ENCODE results near the gene FLRT1.

The FLRT1 gene

DNA sequence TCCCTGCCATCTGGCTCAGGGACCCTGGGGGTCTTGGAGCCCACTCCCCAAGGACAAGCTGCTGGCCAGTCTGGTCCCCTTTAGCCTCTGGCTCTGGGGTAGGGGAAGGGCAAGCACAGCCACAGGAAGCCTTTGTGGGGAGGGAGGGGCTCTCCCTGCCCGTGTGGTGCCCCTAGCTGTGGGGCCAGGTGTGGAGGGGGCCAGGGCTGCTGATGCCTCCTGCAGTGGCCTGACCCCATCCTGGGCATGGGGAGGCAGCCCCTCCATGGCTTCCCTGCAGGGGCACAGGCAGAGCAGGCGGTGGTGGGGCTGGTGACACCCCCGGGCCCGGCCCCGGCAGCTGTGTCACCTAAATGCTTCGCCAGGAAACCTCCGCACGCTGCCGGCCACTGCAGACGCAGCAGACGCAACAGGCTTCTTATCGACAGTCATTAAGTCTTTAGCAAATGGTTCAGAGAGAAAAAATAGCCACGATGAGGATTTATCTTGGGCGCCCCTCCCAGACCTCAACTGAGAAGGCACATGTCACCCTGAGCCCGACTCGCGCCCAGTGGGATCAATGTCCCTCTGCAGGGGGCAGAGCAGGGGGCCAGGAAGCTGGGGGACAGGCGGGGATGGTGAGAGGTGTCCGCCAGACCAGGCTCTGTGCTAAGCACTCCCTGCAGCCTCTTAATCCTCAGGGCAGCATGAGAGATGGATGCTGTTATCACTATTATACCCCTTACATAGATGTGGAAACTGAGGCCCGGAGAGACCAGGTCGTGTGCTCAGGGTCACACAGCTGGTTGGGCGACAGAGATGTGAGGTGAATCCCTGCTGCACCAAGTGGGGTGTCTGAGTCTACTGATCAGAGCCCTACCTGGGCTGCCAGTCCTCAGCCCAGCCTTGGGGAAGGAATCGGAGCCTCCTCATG lies 33.9 kb downstream of the FLRT1 start:
- no peak for DNase-seq

GRCh38 chr11:64070314-64070681 lies 34.6 kb downstream of the FLRT1 start:
- no peak for DNase-seq

DNA sequence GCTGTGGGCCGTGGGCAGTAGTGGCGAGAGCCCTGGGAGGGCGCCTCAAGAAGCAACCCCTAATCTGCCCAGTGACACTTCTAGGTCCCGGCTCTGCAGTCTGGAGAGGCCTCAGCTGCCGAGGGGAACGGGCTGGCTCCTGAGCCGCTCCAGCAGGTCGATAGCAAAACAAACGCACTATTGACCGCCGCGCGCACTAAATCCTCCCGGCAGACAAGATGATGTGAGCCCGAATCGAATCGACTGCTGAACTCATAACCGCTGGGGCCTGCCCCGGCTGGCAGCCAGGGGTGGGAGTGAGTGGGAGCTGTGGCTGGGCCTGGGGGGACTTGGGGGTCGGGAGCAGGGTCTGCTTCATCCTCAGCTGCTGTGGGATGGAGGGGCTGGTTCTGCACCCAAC lies 36.1 kb downstream of the FLRT1 start:
- DNase-seq: no peak

GRCh38 chr11:64072403-64072802 lies 36.7 kb downstream of the FLRT1 start:
- DNase-seq: no peak

DNA sequence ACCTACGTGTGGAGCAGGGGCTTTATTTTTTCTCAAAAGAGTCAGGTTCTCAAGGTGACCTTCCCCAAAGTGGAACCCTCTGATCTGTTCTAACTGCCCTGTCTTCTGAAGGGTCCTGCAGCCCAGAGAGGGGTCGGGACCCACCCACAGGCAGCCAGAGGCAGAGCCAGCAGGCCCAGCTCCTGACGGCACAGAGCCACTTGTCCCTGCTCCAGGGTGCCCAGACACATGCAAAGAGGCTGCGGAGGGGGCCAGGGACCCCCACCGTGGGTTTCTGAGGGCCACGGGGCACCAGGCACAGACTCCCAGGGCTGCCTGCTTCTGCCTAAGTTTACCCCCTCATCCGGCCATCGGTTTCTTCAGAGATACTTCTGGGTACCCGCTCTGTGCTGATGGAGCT lies 37.1 kb downstream of the FLRT1 start:
- DNase-seq: no peak

- no peak for DNase-seq
Observed at GRCh38 chr11:64073542-64073941, 37.8 kb downstream of the FLRT1 start.

GRCh38 chr11:64074239-64074638 lies 38.5 kb downstream of the FLRT1 start:
- DNase-seq: peak; percentile 81

- no peak for DNase-seq
Observed at GRCh38 chr11:64076758-64077157, 41.0 kb downstream of the FLRT1 start.

DNA sequence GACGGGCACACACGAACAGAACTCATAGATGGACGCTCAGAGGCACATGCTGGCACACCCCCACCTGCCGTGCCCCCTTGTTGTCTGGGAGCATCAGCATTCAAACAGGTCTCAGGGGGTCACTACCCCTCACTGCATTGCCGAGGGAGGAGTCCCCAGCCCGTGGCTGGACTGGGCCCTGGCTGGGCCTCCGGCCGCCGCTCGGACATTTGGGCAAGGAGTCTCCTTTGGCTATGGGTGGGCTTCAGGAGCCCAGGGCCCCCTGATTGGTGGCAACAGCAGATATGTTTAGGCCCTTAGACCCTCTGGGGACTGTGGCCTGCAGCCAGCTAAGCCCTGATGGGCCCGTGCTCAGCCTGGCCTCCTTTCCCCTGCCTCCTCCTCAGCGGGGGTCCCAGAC lies 41.9 kb downstream of the FLRT1 start:
- no peak for DNase-seq

GRCh38 chr11:64078284-64078683 lies 42.6 kb downstream of the FLRT1 start:
- no peak for DNase-seq

DNA sequence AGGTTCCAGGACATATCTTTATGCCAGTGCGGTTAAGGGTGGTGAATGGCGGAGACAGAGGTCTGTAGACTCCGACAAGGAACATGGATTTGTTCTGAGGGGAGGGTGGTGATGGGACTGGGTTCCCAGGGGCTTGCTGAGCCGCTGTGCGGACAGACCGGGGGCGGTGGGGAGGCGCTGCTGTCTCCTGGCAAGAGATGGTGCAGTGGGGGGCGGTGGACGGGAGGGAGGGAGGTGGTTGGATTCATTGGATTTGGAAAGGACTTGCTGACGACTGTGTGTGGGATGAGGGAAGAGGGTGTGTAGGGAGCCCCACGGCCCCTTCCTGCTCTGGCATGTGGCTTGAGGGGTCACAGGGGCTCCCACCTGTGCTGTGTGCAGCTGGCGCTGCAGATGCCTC lies 43.2 kb downstream of the FLRT1 start:
- DNase-seq: no peak

DNA sequence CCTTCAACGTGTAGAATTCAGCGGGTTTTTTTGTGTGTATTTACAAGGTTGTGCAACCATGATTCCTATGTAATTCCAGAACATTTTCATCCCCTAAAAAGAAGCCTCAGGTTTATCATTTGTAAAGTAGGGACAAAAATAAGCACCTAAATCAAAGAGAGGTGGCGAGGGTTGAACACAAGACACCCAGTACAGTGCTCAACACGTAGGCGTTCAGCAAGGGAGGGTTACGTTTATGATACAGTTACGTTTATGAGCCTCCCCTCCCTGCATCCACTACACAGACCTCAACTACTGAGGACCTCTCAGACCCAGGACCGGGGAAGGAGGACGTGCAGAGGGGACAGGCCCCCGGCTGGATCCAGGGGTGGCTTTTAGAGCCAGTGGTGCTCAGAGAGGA lies 44.7 kb downstream of the FLRT1 start:
- no peak for DNase-seq

DNA sequence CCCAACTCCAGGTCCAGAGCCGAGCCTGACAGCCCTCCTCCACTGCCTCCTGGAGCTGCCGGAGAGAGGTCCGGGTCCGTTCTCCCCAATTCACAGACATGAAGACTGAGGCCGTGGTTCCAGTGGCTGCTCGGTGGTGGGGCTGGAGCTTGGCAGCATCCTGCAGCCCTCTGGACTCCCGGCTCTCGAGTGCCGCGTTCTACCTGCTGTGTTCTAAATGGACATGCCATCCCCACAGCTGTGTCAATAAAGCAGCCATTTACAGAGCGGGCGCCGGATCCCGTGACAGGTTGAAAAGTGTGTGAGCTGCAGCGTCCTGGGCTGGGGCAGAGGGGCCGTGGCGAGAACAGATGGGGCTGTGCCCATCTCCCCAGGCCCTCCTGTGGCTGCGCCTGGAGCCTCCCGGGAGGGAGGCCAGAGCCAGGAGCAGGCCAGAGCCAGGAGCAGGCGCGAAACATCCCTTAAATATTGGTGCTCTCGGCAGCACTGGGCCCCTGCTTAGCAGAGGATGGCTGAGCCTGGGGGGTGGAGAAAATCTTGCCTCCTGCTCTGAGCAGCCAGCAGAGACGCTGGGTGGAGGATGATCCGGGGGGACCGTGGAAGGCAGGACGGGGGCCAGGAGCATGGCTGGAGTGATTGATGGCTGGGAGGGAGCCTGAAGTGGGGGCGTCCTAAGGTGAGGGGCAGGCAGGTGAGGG lies 46.2 kb downstream of the FLRT1 start:
- no peak for DNase-seq

- no peak for DNase-seq
Observed at GRCh38 chr11:64083398-64084080, 47.8 kb downstream of the FLRT1 start.

- no peak for DNase-seq
Observed at GRCh38 chr11:64084146-64084950, 48.6 kb downstream of the FLRT1 start.

- no peak for DNase-seq
Observed at GRCh38 chr11:64084951-64085710, 49.4 kb downstream of the FLRT1 start.
